ENCODE measurements around the gene WDFY4. TPM values are rescaled to one million over a fixed set of nuclear protein-coding genes. Genes with fewer than 3 reads are reported as not detected.

WDFY4 gene
- polyA plus RNA-seq, 1 of the 3 experiments (the other 2 are of a cell fraction), result not detected

- Histone ChIP-seq H3K4me1 (ENCODE audit: control insufficient read depth in 1 of 2, insufficient read depth in 2 of 2, low read depth in 1 of 2, low read length in 1 of 2) (peaks cover 0 to 2% of the 10 kb centered on the region in 2 experiments; a peak in 1 of 4 replicates), H3K4me3 (ENCODE audit: low read depth in 2 of 2, low read length in 1 of 2) (no peak overlapping the region), H3F3A (replicated peaks; ENCODE audit: insufficient read depth) (no peaks in the 10 kb centered on the region), H3K9me3 (no peaks in the 10 kb centered on the region), H3K4me2 (no peak overlapping the region), H3K9me2 (no peaks in the 10 kb centered on the region), H3K27ac (ENCODE audit: low read depth in 2 of 2, low read length in 1 of 2) (no peak overlapping the region), H3K36me3 (replicated peaks in 1 of 2; ENCODE audit: control insufficient read depth in 1 of 2, insufficient read depth in 2 of 2, low read length in 1 of 2) (no peaks in the 10 kb centered on the region), H4K20me1 (ENCODE audit: insufficient read depth) (no peaks in the 10 kb centered on the region), H3K9ac (no peak overlapping the region), H3K27me3 (ENCODE audit: insufficient read depth) (no peaks in the 10 kb centered on the region), H2AFZ (ENCODE audit: low read depth) (no peak overlapping the region), H3K79me2 (ENCODE audit: insufficient read depth) (no peaks in the 10 kb centered on the region)
- DNase-seq, result no peak
- ChIA-PET CTCF (interaction anchor here (1.5 kb wide), 1 partner anchor 9 kb away, joined by 3 read pairs; no protein-coding TSS in a partner anchor), POLR2A (no interaction called here)
- WGBS (ENCODE audit: low lambda C conversion rate), result 42% methylated on average over 6 of the region's 10 CpGs
- TF ChIP-seq ELF1 (IDR thresholded peaks at IDR 0.05) (no peak), JUND (IDR thresholded peaks at IDR 0.05) (no peak), NFIC (IDR thresholded peaks at IDR 0.05; ENCODE audit: borderline replicate concordance) (no peak), FOXM1 (IDR thresholded peaks at IDR 0.05; ENCODE audit: low read depth) (no peak), SIN3A (IDR thresholded peaks at IDR 0.05; ENCODE audit: borderline replicate concordance, low read depth, low read length) (no peak), PBX3 (IDR thresholded peaks at IDR 0.05) (no peak), RXRA (IDR thresholded peaks at IDR 0.05; ENCODE audit: borderline replicate concordance, low read depth) (no peak), RCOR1 (IDR thresholded peaks at IDR 0.05; ENCODE audit: low read length) (no peak), POLR2AphosphoS5 (IDR thresholded peaks at IDR 0.05; ENCODE audit: low read depth, low read length) (no peak), TAF1 (IDR thresholded peaks at IDR 0.05; ENCODE audit: borderline replicate concordance, low read depth, low read length) (no peak), FOSL2 (IDR thresholded peaks at IDR 0.05; ENCODE audit: borderline replicate concordance, low read depth) (no peak)
These were observed 136.0 kb downstream of the WDFY4 start for GRCh38 chr10:48820699-48821098.

GRCh38 chr10:48821111-48821510 is 136.4 kb downstream of the WDFY4 start:
- Histone ChIP-seq H3K4me1 (ENCODE audit: control insufficient read depth in 1 of 2, insufficient read depth in 2 of 2, low read depth in 1 of 2, low read length in 1 of 2) (peaks cover 0 to 2% of the 10 kb centered on the region in 2 experiments; a peak in 1 of 4 replicates), H4K20me1 (ENCODE audit: insufficient read depth) (no peaks in the 10 kb centered on the region), H3K9me3 (no peaks in the 10 kb centered on the region), H3K36me3 (replicated peaks in 1 of 2; ENCODE audit: control insufficient read depth in 1 of 2, insufficient read depth in 2 of 2, low read length in 1 of 2) (no peaks in the 10 kb centered on the region), H2AFZ (ENCODE audit: low read depth) (no peak overlapping the region), H3K4me3 (ENCODE audit: low read depth in 2 of 2, low read length in 1 of 2) (no peak overlapping the region), H3K27ac (ENCODE audit: low read depth in 2 of 2, low read length in 1 of 2) (no peak overlapping the region), H3K79me2 (ENCODE audit: insufficient read depth) (no peaks in the 10 kb centered on the region), H3F3A (replicated peaks; ENCODE audit: insufficient read depth) (no peaks in the 10 kb centered on the region), H3K9me2 (no peaks in the 10 kb centered on the region), H3K4me2 (no peak overlapping the region), H3K9ac (no peak overlapping the region), H3K27me3 (ENCODE audit: insufficient read depth) (no peaks in the 10 kb centered on the region)
- WGBS (ENCODE audit: low lambda C conversion rate), result 27% methylated on average over 4 of the region's 4 CpGs
- POLR2A ChIA-PET, result no interaction called here
- CTCF ChIA-PET, result interaction anchor here (1.5 kb wide), 1 partner anchor 10 kb away, joined by 3 read pairs; no protein-coding TSS in a partner anchor
- no peak for DNase-seq
- TF ChIP-seq RXRA (IDR thresholded peaks at IDR 0.05; ENCODE audit: borderline replicate concordance, low read depth) (no peak), GABPA (IDR thresholded peaks at IDR 0.05; ENCODE audit: low read depth) (no peak), SIN3A (IDR thresholded peaks at IDR 0.05; ENCODE audit: borderline replicate concordance, low read depth, low read length) (no peak), FOXJ3 (CRISPR knock-in tag; IDR thresholded peaks at IDR 0.05) (no peak), CTCF (IDR thresholded peaks at IDR 0.05) (no peak), USF2 (IDR thresholded peaks at IDR 0.05; ENCODE audit: borderline replicate concordance, low read depth, low read length) (no peak), REST (IDR thresholded peaks at IDR 0.05; ENCODE audit: low read depth, low read length) (no peak), MAX (IDR thresholded peaks at IDR 0.05; ENCODE audit: low read depth) (no peak), CHD2 (IDR thresholded peaks at IDR 0.05; ENCODE audit: low read length, partially characterized antibody) (no peak), RFX5 (IDR thresholded peaks at IDR 0.05; ENCODE audit: low read length) (no peak), NFIC (IDR thresholded peaks at IDR 0.05; ENCODE audit: borderline replicate concordance) (no peak), PBX3 (IDR thresholded peaks at IDR 0.05) (no peak)
